ENCODE measurements around the gene ZNF670.

The ZNF670 gene

DNA sequence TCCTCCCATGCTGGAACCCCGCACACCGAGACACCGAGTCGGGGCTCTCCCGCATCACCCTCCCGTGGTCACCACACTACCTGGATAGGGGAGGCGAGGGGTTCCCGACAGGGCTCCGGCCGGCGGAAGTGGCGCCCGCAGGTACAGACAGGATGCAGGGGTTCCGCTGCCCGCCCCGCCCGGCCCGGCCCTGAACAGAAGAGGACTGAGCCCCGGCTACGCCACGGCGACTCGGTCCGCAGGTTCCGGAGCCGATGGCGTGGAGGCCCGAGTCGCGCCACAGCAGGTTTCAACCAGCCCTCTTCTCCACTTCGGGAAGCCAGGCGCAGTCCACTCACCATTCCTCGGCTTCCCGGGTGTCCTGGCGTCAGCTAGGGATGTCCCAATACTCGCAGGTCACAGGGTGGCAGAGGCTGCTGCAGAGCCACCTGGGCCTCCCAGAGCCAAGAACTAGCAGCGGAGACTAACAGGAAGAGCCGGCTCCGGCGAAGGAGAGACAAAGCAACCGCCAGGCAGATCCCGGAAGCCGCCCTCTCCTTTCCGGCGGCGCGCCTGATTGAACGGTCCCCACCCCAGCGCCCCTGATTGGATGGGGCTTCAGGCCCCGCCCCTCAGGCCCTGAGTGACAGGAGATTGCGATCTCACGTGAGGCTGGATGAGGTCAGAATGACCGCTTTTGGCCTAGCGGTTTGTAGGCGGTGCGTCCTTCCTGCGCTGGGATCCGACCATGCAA lies 25.4 kb upstream of the ZNF670 start, which contains the start of gene ZNF669:
TSS of gene ZNF669 (minus strand) at position 498 of the 733 bp plus-strand sequence. CDS start at position 341, 157 bp downstream.
- DNase-seq, result peak; percentile 95

GRCh38 chr1:247102381-247102780 lies 23.8 kb upstream of the ZNF670 start:
- DNase-seq, result no peak

- no peak for DNase-seq
These were observed 22.2 kb upstream of the ZNF670 start for GRCh38 chr1:247100676-247101279.

DNA sequence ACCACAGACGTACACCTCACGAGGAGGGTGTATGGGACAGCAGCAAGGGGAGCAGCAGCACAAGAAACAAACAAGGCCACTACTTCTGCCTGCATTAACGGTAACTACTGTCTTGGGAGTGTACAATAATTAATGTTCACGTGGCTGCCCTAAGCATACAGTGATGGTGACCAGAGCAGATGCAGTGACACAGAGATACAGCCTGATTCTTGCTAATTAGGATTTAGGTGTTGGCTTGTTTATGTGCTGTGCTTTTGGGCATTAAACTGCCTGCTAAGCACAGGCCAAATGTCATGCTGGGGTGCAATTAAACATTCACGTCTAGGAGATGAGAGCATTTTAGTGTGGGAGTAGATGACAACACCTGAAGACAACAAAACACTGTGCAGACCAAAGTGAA lies 18.3 kb upstream of the ZNF670 start:
- no peak for DNase-seq

DNA sequence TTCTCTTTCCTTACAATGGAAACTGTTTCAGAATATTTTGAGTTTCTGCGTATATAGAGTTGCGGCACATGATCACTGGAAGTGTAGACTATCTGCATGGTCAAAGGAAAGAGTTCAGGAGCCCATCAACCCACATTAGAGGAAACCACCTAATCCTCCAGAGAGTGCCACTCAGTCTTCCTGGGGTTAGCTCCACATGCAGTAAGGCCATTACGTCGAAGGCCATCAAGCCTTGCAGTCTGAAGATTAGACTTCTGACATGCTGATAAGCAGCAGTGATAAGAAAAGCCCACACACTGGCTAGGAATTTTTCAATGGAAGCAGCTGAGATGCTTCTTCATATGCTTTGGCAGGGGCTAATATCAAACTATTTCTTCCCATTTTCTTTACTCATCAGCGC lies 17.9 kb upstream of the ZNF670 start:
- no peak for DNase-seq

- no peak for DNase-seq
These were observed 17.5 kb upstream of the ZNF670 start for GRCh38 chr1:247096112-247096511.

- no peak for DNase-seq
These were observed 11.8 kb upstream of the ZNF670 start for GRCh38 chr1:247090455-247090854.

DNA sequence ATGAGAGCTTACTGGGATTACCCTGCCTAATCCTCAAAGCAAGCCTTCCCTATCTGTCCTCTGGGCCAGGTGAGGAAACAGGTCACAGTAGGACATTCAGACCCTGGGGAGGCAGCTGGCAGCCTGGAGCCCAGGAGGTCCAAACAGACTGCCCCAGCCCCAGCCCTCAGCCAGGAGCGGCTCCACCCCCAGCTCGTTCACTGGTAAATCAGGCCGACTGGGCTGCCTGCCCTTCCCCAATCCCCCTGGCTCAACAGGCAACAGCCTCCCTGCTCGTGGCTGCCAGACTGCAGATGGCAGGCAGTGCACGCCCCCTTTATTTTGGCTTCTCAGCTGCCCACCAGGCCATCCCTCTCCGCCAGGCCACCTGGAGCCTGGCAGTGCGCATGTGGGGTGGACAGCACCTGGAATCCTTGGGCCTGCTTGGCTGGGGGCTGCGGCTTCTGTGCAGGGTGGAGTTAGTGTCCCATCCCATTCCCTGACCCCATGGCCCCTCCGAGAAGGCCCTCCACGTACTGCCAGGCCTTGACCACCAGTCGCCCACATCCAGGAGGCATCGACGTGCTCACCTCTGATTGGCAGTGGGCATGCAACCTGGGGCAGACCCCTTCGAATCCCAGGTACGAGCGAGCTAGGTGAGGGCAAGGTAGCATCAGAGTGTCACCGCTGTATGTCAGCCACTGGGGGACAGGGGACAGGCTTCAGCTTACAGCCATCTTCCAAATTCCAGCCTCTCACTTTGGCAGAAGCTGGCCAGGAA lies 11.2 kb upstream of the ZNF670 start:
- DNase-seq, result no peak

GRCh38 chr1:247088967-247089366 lies 10.4 kb upstream of the ZNF670 start:
- no peak for DNase-seq

GRCh38 chr1:247087256-247087655 lies 8.6 kb upstream of the ZNF670 start:
- DNase-seq, result no peak

GRCh38 chr1:247085310-247085709 lies 6.7 kb upstream of the ZNF670 start:
- no peak for DNase-seq

DNA sequence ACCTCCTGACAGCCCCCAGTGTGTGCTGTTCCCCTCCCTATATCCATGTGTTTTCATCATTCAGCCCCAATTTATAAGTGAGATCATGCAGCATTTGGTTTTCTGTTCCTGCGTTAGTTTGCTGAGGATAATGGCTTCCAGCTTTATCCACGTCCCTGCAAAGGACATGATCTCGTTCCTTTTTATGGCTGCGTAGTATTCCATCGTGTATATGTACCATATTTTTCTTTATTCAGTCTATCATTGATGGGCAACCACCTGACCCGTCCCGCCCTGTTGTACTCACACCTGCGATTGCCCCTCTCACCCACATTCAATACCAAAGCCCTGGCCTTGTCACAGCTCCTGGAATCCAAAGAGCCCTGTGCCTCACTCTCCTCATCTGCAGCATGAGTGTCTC lies 6.2 kb upstream of the ZNF670 start:
- DNase-seq, result no peak

- peak; percentile 10 for DNase-seq
These were observed 697 bp upstream of the ZNF670 start for GRCh38 chr1:247079141-247079874.

GRCh38 chr1:247077876-247078257 lies 744 bp downstream of the ZNF670 start:
- no peak for DNase-seq

DNA sequence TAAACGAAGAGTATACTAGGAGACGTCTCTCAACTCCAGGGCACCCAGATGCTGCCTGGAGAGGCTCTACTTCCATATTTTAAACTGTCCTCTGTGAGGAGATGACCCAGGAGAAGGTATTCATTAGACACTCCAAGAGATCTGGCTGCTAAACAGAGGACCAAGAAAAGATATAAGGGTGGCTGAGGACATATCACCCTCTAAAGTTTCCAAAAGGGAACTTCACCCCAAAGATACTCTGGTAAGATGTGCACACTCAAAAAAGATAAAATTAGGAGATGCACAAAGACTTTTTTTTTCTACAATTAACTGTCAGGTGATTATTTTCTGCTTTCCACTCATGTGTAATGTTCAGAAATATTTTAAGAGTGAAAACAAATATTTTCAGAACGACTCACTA lies 1.4 kb downstream of the ZNF670 start:
- DNase-seq, result no peak

- DNase-seq, result no peak
These were observed 8.0 kb downstream of the ZNF670 start for GRCh38 chr1:247070645-247071044.

GRCh38 chr1:247064304-247064703 lies 14.3 kb downstream of the ZNF670 start:
- DNase-seq, result no peak

DNA sequence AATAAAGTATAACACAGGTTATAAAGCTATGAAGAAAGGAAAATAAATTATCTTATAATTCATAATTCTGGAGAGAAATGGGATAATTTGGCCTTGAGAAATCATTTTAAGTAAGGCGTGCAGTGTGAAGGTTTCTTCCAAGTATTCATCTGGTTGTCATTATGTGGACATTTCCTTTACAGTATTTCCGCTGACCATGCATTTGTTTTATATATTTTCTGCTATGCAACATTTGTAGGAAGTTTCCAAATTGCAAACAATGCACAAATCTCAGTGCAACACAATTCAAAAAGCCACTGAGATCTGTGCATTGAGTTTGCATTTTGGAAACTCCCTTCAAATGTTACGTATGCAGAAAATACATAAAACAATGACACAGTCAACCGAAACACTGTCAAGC lies 17.8 kb downstream of the ZNF670 start:
- DNase-seq, result no peak

- no peak for DNase-seq
These were observed 22.5 kb downstream of the ZNF670 start for GRCh38 chr1:247056071-247056470.

GRCh38 chr1:247054992-247055415 lies 23.6 kb downstream of the ZNF670 start:
- DNase-seq, result no peak

DNA sequence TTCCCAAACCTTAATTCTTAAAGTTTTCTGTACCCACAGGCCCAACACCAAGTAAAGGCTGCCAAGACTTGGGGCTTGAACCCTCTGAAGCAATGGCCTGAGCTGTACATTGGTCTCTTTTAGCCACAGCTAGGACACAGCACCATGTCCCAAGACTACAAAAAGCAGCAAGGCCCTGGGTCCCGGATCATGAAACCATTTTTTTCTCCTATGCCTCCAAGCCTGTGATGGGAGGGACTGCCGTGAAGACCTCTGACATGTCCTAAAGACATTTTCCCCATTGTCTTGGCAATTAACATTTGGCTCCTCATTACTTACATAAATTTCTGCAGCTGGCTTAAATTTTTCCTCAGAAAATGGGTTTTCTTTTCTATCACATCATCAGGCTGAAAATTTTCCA lies 30.9 kb downstream of the ZNF670 start:
- DNase-seq, result no peak

- DNase-seq, result no peak
These were observed 31.4 kb downstream of the ZNF670 start for GRCh38 chr1:247047260-247047659.

- no peak for DNase-seq
These were observed 35.2 kb downstream of the ZNF670 start for GRCh38 chr1:247043406-247043805.

All from activated CD4-positive, alpha-beta T cell treated with anti-CD3 and anti-CD28 coated beads, Interleukin-2, Interleukin-6, amounts not matched to agents 100 ng/mL and 50 ng/mL, durations not matched to agents 16 hours and 8 hours (primary cell).